Left ventricle myocardium superior (tissue), 1 donor: ENCODE measurements around the gene CDC73. TPM values are rescaled to one million over a fixed set of nuclear protein-coding genes. Genes with fewer than 3 reads are reported as not detected.
A peak's percentile ranks its signal among the peaks of the same experiment; 100 is the strongest.
"Not testable (repeated sequence)": the region's sequence is repeated elsewhere in the genome, so short reads cannot be mapped to it uniquely, and the experiment has no call there.

ENCODE experiments used
- ATAC-seq: fragments of 200-7000 bp; cut with Tn5 transposase; one replicate; pipeline ENCODE4 v1.9.1; 2020; ENCODE audit warnings: mild to moderate bottlenecking, moderate library complexity
- DNase-seq: peaks from one replicate; pipeline ENCODE4 v3.0.0-alpha.2; 2020
- intact Hi-C: fragments of 100-400 bp; cut with micrococcal nuclease; formaldehyde crosslinking; loops from one replicate; pipeline ENCODE4 v1.11.0; 2022
- total RNA-seq: library from RNA; stranded (reverse); fragmentation: NEBNext Ultra II Directional; extraction: Animal tissue kit (Norgen Biotek cat#: 25700); gene quantifications from one replicate; pipeline ENCODE4 v1.2.1, GENCODE V29; 2021
- donor health status: DM: no; HTN: yes; CAD: no; lungs with severe emphysema.

Gene CDC73
- total RNA-seq, 1 donor from 2014 or later, result 59.5 TPM

GRCh38 chr1:193111641-193112090 is 10.2 kb upstream of the CDC73 start:
- intact Hi-C loops, result no loop called here
- ATAC-seq, result peak; percentile 76
- peak; percentile 55 for DNase-seq

- DNase-seq (no peak), ATAC-seq (no peak)
- intact Hi-C loops, result no loop called here
Measured at GRCh38 chr1:193113258-193113991, 8.4 kb upstream of the CDC73 start.

GRCh38 chr1:193113992-193114332 is 7.9 kb upstream of the CDC73 start:
- no peak for ATAC-seq
- intact Hi-C loops, result no loop called here
- no peak for DNase-seq

DNA sequence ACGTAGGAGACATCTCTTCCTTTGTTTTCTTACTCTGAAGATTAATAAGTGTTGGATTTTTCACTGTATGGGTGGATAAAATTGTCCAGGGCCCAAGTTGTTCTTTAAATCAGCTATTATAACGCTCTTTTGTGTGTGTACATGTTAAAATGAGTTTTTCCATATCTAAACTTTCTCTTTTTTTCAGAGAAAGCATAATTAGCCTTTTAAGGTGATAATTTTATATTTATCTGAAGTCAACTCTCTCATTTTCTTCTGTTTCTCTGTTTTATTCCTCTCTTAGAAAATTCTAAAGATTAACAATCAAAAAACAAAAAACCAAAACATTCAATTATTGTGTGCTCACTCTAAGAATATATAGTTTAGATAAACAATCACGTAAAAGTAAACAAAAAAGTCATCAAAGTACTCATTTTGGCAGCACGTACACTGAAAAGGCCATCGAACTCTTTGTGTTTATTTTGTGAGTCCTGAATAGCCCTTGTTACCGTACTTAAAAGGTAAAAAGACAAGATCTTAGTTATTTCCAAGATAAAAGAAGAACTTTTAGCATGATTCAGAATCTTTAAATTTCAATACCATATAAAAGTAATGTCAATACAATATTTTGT is 7.2 kb upstream of the CDC73 start:
- DNase-seq (no peak), ATAC-seq (no peak)
- intact Hi-C loops, result no loop called here

DNA sequence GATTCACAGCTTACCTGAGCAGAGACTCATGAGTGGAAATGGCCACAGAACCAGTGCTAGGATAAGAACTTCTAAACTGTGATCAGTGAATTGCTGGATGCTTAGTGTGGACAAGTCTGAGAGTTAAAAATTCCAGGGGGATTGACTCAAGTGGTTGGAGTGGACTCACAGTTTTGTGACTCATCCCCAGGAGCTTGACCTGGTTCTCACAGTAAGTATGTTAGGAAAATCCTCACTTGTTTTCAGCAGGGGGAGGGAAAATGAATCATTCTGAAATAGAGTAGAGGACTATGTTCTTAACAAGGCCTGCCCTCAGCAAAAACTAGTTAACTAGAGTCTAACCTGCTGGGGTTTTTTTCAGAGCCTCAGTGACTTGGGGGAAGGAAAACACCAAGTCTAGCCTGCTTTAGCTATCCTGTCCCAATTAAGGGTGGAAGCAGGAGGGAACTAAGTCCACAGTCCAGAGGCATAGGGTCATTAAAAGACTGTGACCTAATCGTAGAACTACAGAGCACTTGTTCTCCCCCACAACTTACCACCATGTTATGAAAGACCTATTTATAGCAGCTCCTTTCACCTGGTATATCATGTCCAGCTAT is 6.1 kb upstream of the CDC73 start:
- DNase-seq (no peak), ATAC-seq (peak; percentile 78)
- intact Hi-C loops, result no loop called here

DNA sequence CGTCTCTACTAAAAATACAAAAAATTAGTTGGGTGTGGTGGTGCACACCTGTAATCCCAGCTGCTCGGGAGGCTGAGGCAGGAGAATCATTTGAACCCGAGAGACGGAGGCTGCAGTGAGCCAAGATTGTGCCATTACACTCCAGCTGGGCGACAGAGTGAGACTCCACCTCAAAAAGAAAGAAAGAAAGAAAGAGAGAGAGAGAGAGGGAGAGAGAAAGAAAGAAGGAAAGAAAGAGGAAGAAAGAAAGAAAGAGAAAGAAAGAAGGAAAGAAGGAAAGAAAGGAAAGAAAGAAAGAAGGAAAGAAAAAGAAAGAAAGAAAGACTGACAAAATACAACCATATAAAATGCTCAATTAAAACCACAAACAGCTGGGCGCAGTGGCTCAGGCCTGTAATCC is 4.7 kb upstream of the CDC73 start:
- ATAC-seq, DNase-seq, intact Hi-C loops: not testable (repeated sequence)

DNA sequence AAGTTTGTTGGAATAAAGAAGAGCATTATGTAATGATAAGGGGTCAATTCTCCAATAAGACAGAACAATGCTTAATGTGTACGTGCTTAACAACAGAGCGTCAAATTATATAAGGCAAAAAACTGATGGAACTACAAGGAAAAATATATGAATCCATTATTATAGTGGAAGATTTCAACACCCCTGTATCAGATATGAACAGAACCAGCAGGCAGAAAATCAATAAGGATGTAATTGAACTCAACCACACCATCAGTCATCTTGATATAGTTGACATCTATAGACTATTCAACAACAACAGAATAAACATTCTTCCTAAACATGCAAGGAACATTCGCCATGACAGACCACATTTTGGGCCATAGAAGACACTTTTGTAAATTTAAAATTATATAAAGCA is 3.6 kb upstream of the CDC73 start:
- no peak for DNase-seq
- intact Hi-C loops, result no loop called here
- no peak for ATAC-seq

DNA sequence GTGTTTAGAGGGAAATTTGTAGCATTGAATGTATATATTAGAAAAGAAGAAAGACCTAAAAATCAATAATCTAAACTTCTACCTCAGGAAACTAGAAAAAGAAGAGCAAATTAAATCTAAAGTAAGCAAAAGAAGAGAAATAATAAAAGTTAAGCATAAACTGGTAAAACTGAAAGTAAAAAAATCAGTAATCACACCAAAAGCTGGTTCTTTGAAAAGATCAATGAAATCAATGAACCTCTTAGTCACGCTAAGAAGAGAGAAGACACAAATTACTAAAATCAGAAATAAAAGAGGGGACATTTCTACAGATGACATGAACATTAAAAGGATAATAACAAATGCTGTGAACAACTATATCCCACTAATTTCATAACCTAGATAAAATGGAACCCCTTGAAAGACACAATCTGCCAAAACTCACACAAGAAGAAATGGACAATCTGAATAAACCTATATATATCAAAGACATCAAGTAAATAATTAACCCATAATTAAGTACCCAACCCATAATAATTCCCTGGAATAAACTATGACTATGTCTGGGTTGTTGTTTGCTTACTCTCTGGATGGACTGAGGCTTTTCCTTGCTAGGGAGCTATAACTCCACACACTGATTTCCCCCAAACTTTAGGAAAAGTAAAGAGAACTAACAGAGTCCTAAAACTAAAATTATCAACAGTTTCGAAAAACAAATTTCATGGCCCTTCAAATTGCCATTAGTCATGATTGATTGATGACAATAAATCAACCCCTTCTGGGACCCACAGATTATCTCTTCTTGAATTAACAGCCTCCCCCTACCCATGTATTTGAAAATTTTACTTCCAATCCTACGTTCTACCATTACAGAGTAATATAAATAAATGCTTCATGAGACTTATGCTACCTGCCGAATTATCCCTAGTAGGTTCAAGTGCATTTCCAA is 2.8 kb upstream of the CDC73 start:
- intact Hi-C loops, result no loop called here
- no peak for ATAC-seq

DNA sequence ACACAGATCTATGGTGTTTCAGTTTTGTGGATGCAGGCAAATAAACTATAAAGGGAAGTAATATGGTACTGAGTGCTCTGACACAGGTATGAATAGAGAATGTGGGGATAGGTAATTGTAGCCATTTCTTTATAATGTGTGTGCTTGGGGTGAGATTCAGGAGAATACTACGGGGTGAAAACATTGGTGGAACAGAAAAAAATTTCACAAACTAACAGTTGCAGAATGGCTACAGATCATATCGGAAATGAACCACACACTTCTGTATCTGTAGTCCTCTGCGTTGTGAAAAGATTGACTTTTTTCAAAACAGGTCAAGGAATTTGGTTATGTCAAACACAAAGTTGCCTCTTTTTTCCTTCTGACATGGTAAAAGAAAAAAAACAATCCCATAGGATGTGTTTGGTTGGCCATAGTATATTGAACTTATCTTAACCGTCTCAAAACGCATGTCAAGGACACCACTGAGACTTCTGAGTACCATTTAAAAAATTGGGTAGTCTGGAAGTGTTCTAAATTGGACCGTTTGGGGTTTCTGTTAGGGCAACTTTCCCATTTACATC is 1.1 kb upstream of the CDC73 start:
- DNase-seq, result no peak
- ATAC-seq, result no peak
- intact Hi-C loops, result loop anchor here (10.0 kb wide), 1 partner anchor 316 kb away; the partner anchor contains the start of gene RGS2

More for the DNA sequence above, 2.8 kb upstream of the CDC73 start:
- no peak for DNase-seq

DNA sequence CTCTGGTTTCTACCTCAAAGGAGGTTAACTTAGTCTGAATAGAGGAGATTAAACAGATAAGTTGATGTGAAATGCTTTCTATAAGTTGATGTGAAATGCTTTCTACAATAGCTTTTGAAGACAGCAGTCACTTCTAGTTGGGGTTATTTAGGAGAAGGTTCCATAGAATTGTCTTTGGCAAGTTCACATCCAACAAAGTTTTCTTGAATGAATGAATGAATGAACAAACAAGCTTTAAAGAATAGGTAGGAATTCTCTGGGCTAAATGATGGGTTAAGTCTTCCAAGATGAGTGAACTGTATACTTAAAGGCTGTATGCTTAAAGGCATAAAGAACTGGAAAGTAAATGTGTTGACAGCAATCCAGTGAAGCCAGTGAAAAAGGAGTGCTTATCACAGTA is 1.9 kb downstream of the CDC73 start:
- intact Hi-C loops, result loop anchor here (10.0 kb wide), 1 partner anchor 319 kb away; the partner anchor contains the start of gene RGS2
- DNase-seq (no peak), ATAC-seq (no peak)

GRCh38 chr1:193125369-193125768 is 3.5 kb downstream of the CDC73 start:
- intact Hi-C loops, result loop anchor here (10.0 kb wide), 1 partner anchor 321 kb away; the partner anchor contains the start of gene RGS2
- ATAC-seq (no peak), DNase-seq (no peak)

GRCh38 chr1:193131266-193131860 is 9.5 kb downstream of the CDC73 start:
- no peak for DNase-seq
- ATAC-seq, result no peak
- intact Hi-C loops, result no loop called here

GRCh38 chr1:193140254-193140653 is 18.4 kb downstream of the CDC73 start:
- intact Hi-C loops, result no loop called here
- ATAC-seq, result peak; percentile 44
- DNase-seq, result no peak

- intact Hi-C loops, result no loop called here
- DNase-seq (no peak), ATAC-seq (no peak)
Measured at GRCh38 chr1:193141804-193142203, 20.0 kb downstream of the CDC73 start.

DNA sequence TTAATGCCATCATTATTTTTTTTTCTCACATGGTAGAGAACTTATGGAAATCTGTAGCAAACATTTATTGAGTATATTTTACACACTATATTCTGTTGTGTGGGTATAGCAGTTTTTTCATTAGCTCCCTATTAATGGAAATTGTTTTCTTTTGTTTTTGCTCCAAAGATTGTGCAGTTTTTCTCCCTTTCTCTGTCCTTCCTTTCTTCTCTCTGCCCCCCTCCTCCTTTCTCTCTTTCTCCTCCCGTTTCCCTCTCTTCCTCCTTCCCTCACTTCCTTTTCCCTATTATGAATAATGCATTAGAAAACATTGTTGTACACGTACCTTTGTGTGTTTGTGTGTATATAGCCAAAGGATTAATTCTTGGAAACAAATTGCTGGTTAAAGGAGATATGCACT is 20.6 kb downstream of the CDC73 start:
- intact Hi-C loops, result no loop called here

DNA sequence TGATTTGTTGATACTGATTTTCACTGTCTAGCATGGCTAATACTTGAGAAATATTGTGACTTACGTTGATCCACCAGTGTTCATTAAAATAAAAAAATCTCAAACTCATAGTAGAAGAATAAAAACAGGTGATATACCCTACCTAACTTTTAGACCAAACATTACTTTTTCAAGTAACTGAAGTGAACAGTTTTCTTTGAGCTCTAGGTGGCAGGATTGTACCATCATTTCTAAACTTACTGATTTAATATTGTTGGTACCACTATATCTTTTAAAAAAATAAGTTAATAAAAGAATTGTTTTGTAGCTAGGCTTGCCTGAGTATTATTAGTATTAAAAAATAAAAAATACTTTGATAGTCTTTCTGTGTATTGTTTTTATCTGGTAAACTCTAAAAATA is 21.5 kb downstream of the CDC73 start:
- intact Hi-C loops, result no loop called here

More for the DNA sequence above, 20.6 kb downstream of the CDC73 start:
- DNase-seq, result no peak
- ATAC-seq, result no peak

DNA sequence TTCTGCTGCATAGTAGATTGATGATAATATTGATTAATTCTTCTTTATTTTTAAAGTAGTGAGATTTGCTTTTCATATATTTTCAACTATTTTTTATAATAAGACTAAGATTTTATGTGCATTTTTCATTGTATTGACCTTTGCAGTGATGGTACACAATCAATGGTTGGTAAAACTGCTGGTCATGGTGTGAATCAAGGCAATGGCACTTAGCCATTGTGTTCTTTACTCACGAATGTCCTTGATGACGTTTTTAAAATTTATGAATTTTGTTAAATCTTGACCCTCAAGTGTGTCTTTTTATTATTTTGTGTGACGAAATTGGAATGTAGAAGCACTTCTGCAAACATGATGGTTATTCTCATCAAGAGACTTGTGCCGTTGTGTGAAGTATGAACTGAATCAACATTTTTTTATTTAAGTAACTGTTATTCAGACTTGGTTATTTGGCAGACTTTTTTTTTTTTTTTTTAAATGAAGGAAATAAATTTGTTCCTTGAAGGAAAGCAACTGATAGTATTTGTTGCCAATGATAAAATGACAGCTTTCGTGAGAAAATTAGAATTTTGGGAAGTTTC is 22.6 kb downstream of the CDC73 start:
- no peak for ATAC-seq
- intact Hi-C loops, result no loop called here
- no peak for DNase-seq

More for the DNA sequence above, 21.5 kb downstream of the CDC73 start:
- DNase-seq (no peak), ATAC-seq (no peak)

GRCh38 chr1:193144999-193145398 is 23.2 kb downstream of the CDC73 start:
- ATAC-seq, result no peak
- intact Hi-C loops, result no loop called here
- no peak for DNase-seq
